Measurements from ENCODE around the gene CCBE1.

Gene CCBE1

GRCh38 chr18:59549503-59550173 is 147.6 kb downstream of the CCBE1 start:
- no peak overlapping the region for H2AK5ac ChIP-seq (ENCODE audit: low read length, severe bottlenecking)
- H3K23ac ChIP-seq (ENCODE audit: low read length in 2 of 2): no peak overlapping the region
- H3K4ac ChIP-seq (ENCODE audit: low read depth in 1 of 2, low read length in 2 of 2): no peak overlapping the region
- no peak overlapping the region for H3K18ac ChIP-seq (ENCODE audit: low read depth in 1 of 2, low read length in 2 of 2)
- H3K79me1 ChIP-seq (replicated peaks; ENCODE audit: low read length, poor library complexity, severe bottlenecking): no peaks in the 10 kb centered on the region
- H4K91ac ChIP-seq (ENCODE audit: low read length): no peak overlapping the region
- no peaks in the 10 kb centered on the region for H3K36me3 ChIP-seq (ENCODE audit: control insufficient read depth in 1 of 2, insufficient read depth in 2 of 2, low read depth in 1 of 2, low read length in 2 of 2)
- no peaks in the 10 kb centered on the region for H3K27me3 ChIP-seq (ENCODE audit: control insufficient read depth in 1 of 2, insufficient read depth in 1 of 2, low read length in 2 of 2)
- H2BK5ac ChIP-seq (ENCODE audit: low read depth, low read length, poor library complexity, severe bottlenecking): no peak overlapping the region
- H2BK15ac ChIP-seq (ENCODE audit: low read depth, poor library complexity, severe bottlenecking): no peak overlapping the region
- no peaks in the 10 kb centered on the region for H3K9me3 ChIP-seq (ENCODE audit: control insufficient read depth, low read length)
- no peak overlapping the region for H3K4me3 ChIP-seq (ENCODE audit: insufficient read depth in 1 of 2, low read depth in 1 of 2, low read length in 2 of 2)
- 85% methylated on average over 3 of the region's 3 CpGs for WGBS
- H3K4me1 ChIP-seq (ENCODE audit: control insufficient read depth, insufficient read depth, low read depth, low read length): no peaks in the 10 kb centered on the region
- H2AFZ ChIP-seq (ENCODE audit: low read depth, low read length): no peak overlapping the region
- no peak overlapping the region for H2BK120ac ChIP-seq (ENCODE audit: low read depth, low read length)
- DNase-seq: no peak
- no peak overlapping the region for H3K27ac ChIP-seq (ENCODE audit: low read length, poor library complexity, severe bottlenecking)
- H2BK12ac ChIP-seq (ENCODE audit: low read length in 2 of 2): no peak overlapping the region
- H3K9ac ChIP-seq (ENCODE audit: low read length): no peak overlapping the region
- no peak overlapping the region for H4K8ac ChIP-seq (ENCODE audit: low read length)
- H3K14ac ChIP-seq (ENCODE audit: low read length in 2 of 2): no peak overlapping the region
- H3K4me2 ChIP-seq (ENCODE audit: low read length, poor library complexity, severe bottlenecking): no peak overlapping the region

- Histone ChIP-seq H3K9ac (ENCODE audit: low read length) (peak overlapping the region; percentile 54), H3K4me2 (ENCODE audit: low read length, poor library complexity, severe bottlenecking) (no peak overlapping the region), H3K4me3 (ENCODE audit: insufficient read depth in 1 of 2, low read depth in 1 of 2, low read length in 2 of 2) (peak overlapping the region in 1 of 2 experiments; percentile 54), H3K18ac (ENCODE audit: low read depth in 1 of 2, low read length in 2 of 2) (no peak overlapping the region), H2BK12ac (ENCODE audit: low read length in 2 of 2) (no peak overlapping the region), H3K4ac (ENCODE audit: low read depth in 1 of 2, low read length in 2 of 2) (no peak overlapping the region), H3K23ac (ENCODE audit: low read length in 2 of 2) (no peak overlapping the region), H3K36me3 (ENCODE audit: control insufficient read depth in 1 of 2, insufficient read depth in 2 of 2, low read depth in 1 of 2, low read length in 2 of 2) (no peaks in the 10 kb centered on the region), H2BK15ac (ENCODE audit: low read depth, poor library complexity, severe bottlenecking) (no peak overlapping the region), H2BK120ac (ENCODE audit: low read depth, low read length) (no peak overlapping the region), H2AK5ac (ENCODE audit: low read length, severe bottlenecking) (no peak overlapping the region), H4K91ac (ENCODE audit: low read length) (no peak overlapping the region), H3K14ac (ENCODE audit: low read length in 2 of 2) (no peak overlapping the region), H3K27ac (ENCODE audit: low read length, poor library complexity, severe bottlenecking) (no peak overlapping the region), H3K27me3 (ENCODE audit: control insufficient read depth in 1 of 2, insufficient read depth in 1 of 2, low read length in 2 of 2) (no peaks in the 10 kb centered on the region), H3K9me3 (ENCODE audit: control insufficient read depth, low read length) (no peaks in the 10 kb centered on the region), H2AFZ (ENCODE audit: low read depth, low read length) (no peak overlapping the region), H3K4me1 (ENCODE audit: control insufficient read depth, insufficient read depth, low read depth, low read length) (no peaks in the 10 kb centered on the region), H4K8ac (ENCODE audit: low read length) (no peak overlapping the region), H2BK5ac (ENCODE audit: low read depth, low read length, poor library complexity, severe bottlenecking) (no peak overlapping the region), H3K79me1 (replicated peaks; ENCODE audit: low read length, poor library complexity, severe bottlenecking) (no peaks in the 10 kb centered on the region)
- 41% methylated on average over 8 of the region's 11 CpGs for WGBS
- no peak for DNase-seq
These were observed 149.5 kb downstream of the CCBE1 start for GRCh38 chr18:59547581-59548182.

- Histone ChIP-seq H3K27me3 (ENCODE audit: control insufficient read depth in 1 of 2, insufficient read depth in 1 of 2, low read length in 2 of 2) (no peaks in the 10 kb centered on the region), H3K4me2 (ENCODE audit: low read length, poor library complexity, severe bottlenecking) (no peak overlapping the region), H3K4ac (ENCODE audit: low read depth in 1 of 2, low read length in 2 of 2) (no peak overlapping the region), H3K36me3 (ENCODE audit: control insufficient read depth in 1 of 2, insufficient read depth in 2 of 2, low read depth in 1 of 2, low read length in 2 of 2) (no peaks in the 10 kb centered on the region), H3K9me3 (ENCODE audit: control insufficient read depth, low read length) (no peaks in the 10 kb centered on the region), H3K14ac (ENCODE audit: low read length in 2 of 2) (no peak overlapping the region), H3K27ac (ENCODE audit: low read length, poor library complexity, severe bottlenecking) (no peak overlapping the region), H3K79me1 (replicated peaks; ENCODE audit: low read length, poor library complexity, severe bottlenecking) (no peaks in the 10 kb centered on the region), H2AK5ac (ENCODE audit: low read length, severe bottlenecking) (no peak overlapping the region), H4K8ac (ENCODE audit: low read length) (no peak overlapping the region), H2BK15ac (ENCODE audit: low read depth, poor library complexity, severe bottlenecking) (no peak overlapping the region), H2BK5ac (ENCODE audit: low read depth, low read length, poor library complexity, severe bottlenecking) (no peak overlapping the region), H2AFZ (ENCODE audit: low read depth, low read length) (no peak overlapping the region), H3K18ac (ENCODE audit: low read depth in 1 of 2, low read length in 2 of 2) (no peak overlapping the region), H3K4me3 (ENCODE audit: insufficient read depth in 1 of 2, low read depth in 1 of 2, low read length in 2 of 2) (no peak overlapping the region), H4K91ac (ENCODE audit: low read length) (no peak overlapping the region), H3K9ac (ENCODE audit: low read length) (no peak overlapping the region), H3K23ac (ENCODE audit: low read length in 2 of 2) (no peak overlapping the region), H2BK12ac (ENCODE audit: low read length in 2 of 2) (no peak overlapping the region), H2BK120ac (ENCODE audit: low read depth, low read length) (no peak overlapping the region), H3K4me1 (ENCODE audit: control insufficient read depth, insufficient read depth, low read depth, low read length) (no peaks in the 10 kb centered on the region)
- 42% methylated on average over 2 of the region's 3 CpGs for WGBS
- DNase-seq: no peak
These were observed 151.0 kb downstream of the CCBE1 start for GRCh38 chr18:59546188-59546587.

DNA sequence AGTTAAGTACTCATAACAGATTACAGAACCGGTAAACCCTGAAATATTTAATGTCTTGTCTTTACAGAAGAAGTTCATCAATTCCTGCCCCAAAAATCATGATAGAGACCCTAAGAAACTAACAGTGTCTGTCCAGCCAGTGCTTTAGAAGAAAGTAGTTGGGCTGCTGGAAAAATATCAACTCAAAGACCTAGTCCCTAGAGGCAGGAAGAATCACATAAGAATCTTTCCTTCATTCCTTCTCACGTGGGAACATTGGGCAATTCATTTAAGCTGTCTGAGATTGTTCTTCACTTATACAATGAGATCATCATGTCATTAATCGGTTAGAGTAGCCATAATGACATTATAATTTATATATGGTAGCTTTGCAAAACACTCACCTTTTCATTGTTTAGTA is 156.4 kb downstream of the CCBE1 start:
- Histone ChIP-seq H3K4me2 (ENCODE audit: low read length, poor library complexity, severe bottlenecking) (no peak overlapping the region), H3K79me1 (replicated peaks; ENCODE audit: low read length, poor library complexity, severe bottlenecking) (no peaks in the 10 kb centered on the region), H4K8ac (ENCODE audit: low read length) (no peak overlapping the region), H2AK5ac (ENCODE audit: low read length, severe bottlenecking) (no peak overlapping the region), H3K4me1 (ENCODE audit: control insufficient read depth, insufficient read depth, low read depth, low read length) (no peaks in the 10 kb centered on the region), H3K27me3 (ENCODE audit: control insufficient read depth in 1 of 2, insufficient read depth in 1 of 2, low read length in 2 of 2) (no peaks in the 10 kb centered on the region), H3K23ac (ENCODE audit: low read length in 2 of 2) (no peak overlapping the region), H2BK120ac (ENCODE audit: low read depth, low read length) (no peak overlapping the region), H3K4ac (ENCODE audit: low read depth in 1 of 2, low read length in 2 of 2) (no peak overlapping the region), H2BK12ac (ENCODE audit: low read length in 2 of 2) (no peak overlapping the region), H3K18ac (ENCODE audit: low read depth in 1 of 2, low read length in 2 of 2) (no peak overlapping the region), H4K91ac (ENCODE audit: low read length) (no peak overlapping the region), H3K27ac (ENCODE audit: low read length, poor library complexity, severe bottlenecking) (no peak overlapping the region), H3K9me3 (ENCODE audit: control insufficient read depth, low read length) (no peaks in the 10 kb centered on the region), H2BK15ac (ENCODE audit: low read depth, poor library complexity, severe bottlenecking) (no peak overlapping the region), H3K9ac (ENCODE audit: low read length) (no peak overlapping the region), H2AFZ (ENCODE audit: low read depth, low read length) (no peak overlapping the region), H3K4me3 (ENCODE audit: insufficient read depth in 1 of 2, low read depth in 1 of 2, low read length in 2 of 2) (peak overlapping the region in 1 of 2 experiments; percentile 25), H2BK5ac (ENCODE audit: low read depth, low read length, poor library complexity, severe bottlenecking) (no peak overlapping the region), H3K14ac (ENCODE audit: low read length in 2 of 2) (no peak overlapping the region), H3K36me3 (ENCODE audit: control insufficient read depth in 1 of 2, insufficient read depth in 2 of 2, low read depth in 1 of 2, low read length in 2 of 2) (no peaks in the 10 kb centered on the region)
- no peak for DNase-seq
- 100% methylated on average over 1 of the region's 3 CpGs for WGBS

Measured in mesenchymal stem cell (in vitro differentiated cells and primary cell).